Measurements from ENCODE around the gene LTBP1.

Gene LTBP1

GRCh38 chr2:33317369-33318007 lies 370.7 kb downstream of the LTBP1 start:
- Histone ChIP-seq H3K36me3 (ENCODE audit: control insufficient read depth, insufficient read depth, low read length) (no peaks in the 10 kb centered on the region), H3K27ac (ENCODE audit: low read depth, low read length, severe bottlenecking) (no peak overlapping the region), H3K9me3 (ENCODE audit: control insufficient read depth, low read length) (no peaks in the 10 kb centered on the region), H3K4me1 (ENCODE audit: control insufficient read depth, insufficient read depth, low read length, poor library complexity, severe bottlenecking) (peaks cover 3% of the 10 kb centered on the region), H3K4me3 (ENCODE audit: extremely low read depth, insufficient read depth, low read length, poor library complexity, severe bottlenecking) (no peak overlapping the region)
- WGBS, 2 experiments (ENCODE audit: insufficient coverage in 2 of 2): 93 to 94% methylated on average over 2 to 4 of the region's 5 CpGs

- Histone ChIP-seq H3K36me3 (ENCODE audit: control insufficient read depth, insufficient read depth, low read length) (no peaks in the 10 kb centered on the region), H3K4me1 (ENCODE audit: control insufficient read depth, insufficient read depth, low read length, poor library complexity, severe bottlenecking) (peaks cover 3% of the 10 kb centered on the region), H3K9me3 (ENCODE audit: control insufficient read depth, low read length) (no peaks in the 10 kb centered on the region), H3K4me3 (ENCODE audit: extremely low read depth, insufficient read depth, low read length, poor library complexity, severe bottlenecking) (no peak overlapping the region), H3K27ac (ENCODE audit: low read depth, low read length, severe bottlenecking) (no peak overlapping the region)
- WGBS, 2 experiments (ENCODE audit: insufficient coverage in 2 of 2): no CpG with 5 or more reads among the region's 3 CpGs
Measured at GRCh38 chr2:33318456-33318855, 371.7 kb downstream of the LTBP1 start.

GRCh38 chr2:33320573-33320972 lies 373.8 kb downstream of the LTBP1 start:
- H3K4me1 ChIP-seq (ENCODE audit: control insufficient read depth, insufficient read depth, low read length, poor library complexity, severe bottlenecking): peaks cover 3% of the 10 kb centered on the region
- no peak overlapping the region for H3K27ac ChIP-seq (ENCODE audit: low read depth, low read length, severe bottlenecking)
- H3K36me3 ChIP-seq (ENCODE audit: control insufficient read depth, insufficient read depth, low read length): no peaks in the 10 kb centered on the region
- WGBS, 2 experiments (ENCODE audit: insufficient coverage in 2 of 2): 100% methylated on average over 3 of the region's 3 CpGs
- no peaks in the 10 kb centered on the region for H3K9me3 ChIP-seq (ENCODE audit: control insufficient read depth, low read length)
- H3K4me3 ChIP-seq (ENCODE audit: extremely low read depth, insufficient read depth, low read length, poor library complexity, severe bottlenecking): no peak overlapping the region

DNA sequence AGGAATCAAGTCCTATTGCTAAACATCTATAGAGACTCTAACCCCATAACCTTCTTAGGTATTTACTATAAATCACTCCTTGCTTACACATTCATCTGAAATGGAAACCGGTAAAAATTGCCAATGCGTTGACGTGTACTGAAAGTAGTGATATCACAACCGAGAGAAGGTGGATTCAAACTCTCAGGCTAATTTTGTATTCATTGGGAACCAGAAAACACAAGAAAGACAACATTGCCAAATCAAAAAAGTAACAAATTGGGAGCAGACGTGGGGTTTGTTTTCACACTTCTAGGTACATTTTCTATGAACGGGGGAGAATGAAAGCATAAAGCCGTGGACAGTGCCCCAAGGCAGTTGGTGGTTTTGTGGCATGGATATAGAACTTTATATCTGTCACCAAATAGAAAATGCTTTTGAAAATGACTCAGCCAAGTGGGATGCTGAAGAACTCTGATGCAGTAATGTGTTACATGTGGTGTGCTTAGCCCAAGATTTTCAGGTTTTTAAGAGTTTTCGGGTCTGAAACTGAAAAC lies 374.6 kb downstream of the LTBP1 start:
- 98 to 100% methylated on average over 4 to 5 of the region's 8 CpGs for WGBS, 2 experiments (ENCODE audit: insufficient coverage in 2 of 2)
- no peak overlapping the region for H3K27ac ChIP-seq (ENCODE audit: low read depth, low read length, severe bottlenecking)
- no peaks in the 10 kb centered on the region for H3K36me3 ChIP-seq (ENCODE audit: control insufficient read depth, insufficient read depth, low read length)
- no peak overlapping the region for H3K4me3 ChIP-seq (ENCODE audit: extremely low read depth, insufficient read depth, low read length, poor library complexity, severe bottlenecking)
- H3K4me1 ChIP-seq (ENCODE audit: control insufficient read depth, insufficient read depth, low read length, poor library complexity, severe bottlenecking): peaks cover 3% of the 10 kb centered on the region
- H3K9me3 ChIP-seq (ENCODE audit: control insufficient read depth, low read length): no peaks in the 10 kb centered on the region

- H3K4me1 ChIP-seq (ENCODE audit: control insufficient read depth, insufficient read depth, low read length, poor library complexity, severe bottlenecking): peaks cover 3% of the 10 kb centered on the region
- WGBS, 2 experiments (ENCODE audit: insufficient coverage in 2 of 2): 50 to 71% methylated on average over 1 of the region's 3 CpGs
- H3K9me3 ChIP-seq (ENCODE audit: control insufficient read depth, low read length): no peaks in the 10 kb centered on the region
- H3K36me3 ChIP-seq (ENCODE audit: control insufficient read depth, insufficient read depth, low read length): no peaks in the 10 kb centered on the region
- H3K4me3 ChIP-seq (ENCODE audit: extremely low read depth, insufficient read depth, low read length, poor library complexity, severe bottlenecking): no peak overlapping the region
- H3K27ac ChIP-seq (ENCODE audit: low read depth, low read length, severe bottlenecking): no peak overlapping the region
Measured at GRCh38 chr2:33321876-33322483, 375.2 kb downstream of the LTBP1 start.

DNA sequence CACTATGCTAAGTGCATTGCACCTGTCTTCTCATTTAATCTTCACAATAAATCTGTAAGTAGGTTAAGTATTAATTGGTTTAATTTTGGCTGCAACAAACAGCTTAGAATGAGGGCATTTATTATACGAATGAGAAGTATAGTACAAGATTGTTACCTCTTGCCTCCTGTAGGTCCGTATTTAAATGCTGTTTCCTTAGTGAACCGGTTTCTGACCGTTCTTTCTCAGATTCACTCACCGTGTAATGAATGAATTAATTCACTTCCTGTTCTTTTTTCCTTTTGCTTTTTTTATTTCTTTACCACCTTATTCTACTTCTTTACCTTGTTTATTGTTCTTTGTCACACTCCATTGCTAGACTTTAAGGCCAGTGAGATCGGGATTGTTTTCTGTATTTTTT lies 375.9 kb downstream of the LTBP1 start:
- no peaks in the 10 kb centered on the region for H3K4me1 ChIP-seq (ENCODE audit: control insufficient read depth, insufficient read depth, low read length, poor library complexity, severe bottlenecking)
- no peak overlapping the region for H3K27ac ChIP-seq (ENCODE audit: low read depth, low read length, severe bottlenecking)
- H3K9me3 ChIP-seq (ENCODE audit: control insufficient read depth, low read length): no peaks in the 10 kb centered on the region
- no peak overlapping the region for H3K4me3 ChIP-seq (ENCODE audit: extremely low read depth, insufficient read depth, low read length, poor library complexity, severe bottlenecking)
- WGBS, 2 experiments (ENCODE audit: insufficient coverage in 2 of 2): 93 to 95% methylated on average over 5 of the region's 6 CpGs
- no peaks in the 10 kb centered on the region for H3K36me3 ChIP-seq (ENCODE audit: control insufficient read depth, insufficient read depth, low read length)

DNA sequence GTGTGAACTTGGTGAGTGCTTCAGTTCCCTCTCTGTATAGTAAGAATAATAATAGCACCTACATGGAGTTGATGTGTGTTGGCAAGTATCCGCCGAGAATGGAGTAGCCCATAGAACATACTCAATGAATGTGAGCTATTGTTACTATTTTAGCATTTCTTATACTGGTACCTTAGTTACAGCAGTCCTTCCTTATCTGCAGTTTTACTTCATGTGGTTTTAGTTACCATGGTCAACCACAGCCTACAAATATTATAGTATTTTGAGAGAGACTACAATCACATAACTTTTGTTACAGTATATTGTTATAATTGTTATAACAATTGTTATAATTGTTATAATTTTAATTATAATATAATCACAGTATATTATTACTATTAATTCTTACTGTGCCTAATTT lies 377.2 kb downstream of the LTBP1 start:
- H3K4me1 ChIP-seq (ENCODE audit: control insufficient read depth, insufficient read depth, low read length, poor library complexity, severe bottlenecking): no peaks in the 10 kb centered on the region
- H3K9me3 ChIP-seq (ENCODE audit: control insufficient read depth, low read length): no peaks in the 10 kb centered on the region
- no peak overlapping the region for H3K27ac ChIP-seq (ENCODE audit: low read depth, low read length, severe bottlenecking)
- H3K4me3 ChIP-seq (ENCODE audit: extremely low read depth, insufficient read depth, low read length, poor library complexity, severe bottlenecking): no peak overlapping the region
- no CpG with 5 or more reads among the region's 2 CpGs for WGBS, 2 experiments (ENCODE audit: insufficient coverage in 2 of 2)
- H3K36me3 ChIP-seq (ENCODE audit: control insufficient read depth, insufficient read depth, low read length): no peaks in the 10 kb centered on the region

DNA sequence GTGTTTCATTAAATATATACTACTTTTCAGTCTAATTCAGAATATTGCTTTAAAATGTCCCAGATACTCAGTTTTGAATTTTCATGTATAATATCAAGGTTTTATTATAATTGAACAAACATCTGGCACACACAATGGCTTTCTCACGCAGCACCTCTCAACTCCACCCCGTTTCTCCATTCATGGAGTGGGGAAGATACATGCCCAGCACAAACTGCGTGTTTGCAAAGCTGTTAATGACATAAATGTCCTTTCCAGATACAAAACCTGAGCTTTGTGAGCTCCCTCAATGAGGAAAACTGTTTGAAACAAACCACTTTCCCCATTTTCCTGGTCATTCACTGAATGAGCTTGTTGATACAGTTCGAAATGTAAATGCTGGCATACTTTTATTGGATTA lies 379.3 kb downstream of the LTBP1 start:
- H3K27ac ChIP-seq (ENCODE audit: low read depth, low read length, severe bottlenecking): no peak overlapping the region
- no peaks in the 10 kb centered on the region for H3K9me3 ChIP-seq (ENCODE audit: control insufficient read depth, low read length)
- WGBS, 2 experiments (ENCODE audit: insufficient coverage in 2 of 2): 100% methylated on average over 2 to 3 of the region's 4 CpGs
- no peak overlapping the region for H3K4me3 ChIP-seq (ENCODE audit: extremely low read depth, insufficient read depth, low read length, poor library complexity, severe bottlenecking)
- H3K36me3 ChIP-seq (ENCODE audit: control insufficient read depth, insufficient read depth, low read length): no peaks in the 10 kb centered on the region
- no peaks in the 10 kb centered on the region for H3K4me1 ChIP-seq (ENCODE audit: control insufficient read depth, insufficient read depth, low read length, poor library complexity, severe bottlenecking)

- no peak overlapping the region for H3K4me3 ChIP-seq (ENCODE audit: extremely low read depth, insufficient read depth, low read length, poor library complexity, severe bottlenecking)
- 95 to 96% methylated on average over 3 of the region's 3 CpGs for WGBS, 2 experiments (ENCODE audit: insufficient coverage in 2 of 2)
- no peak overlapping the region for H3K27ac ChIP-seq (ENCODE audit: low read depth, low read length, severe bottlenecking)
- H3K9me3 ChIP-seq (ENCODE audit: control insufficient read depth, low read length): no peaks in the 10 kb centered on the region
- H3K4me1 ChIP-seq (ENCODE audit: control insufficient read depth, insufficient read depth, low read length, poor library complexity, severe bottlenecking): no peaks in the 10 kb centered on the region
- no peaks in the 10 kb centered on the region for H3K36me3 ChIP-seq (ENCODE audit: control insufficient read depth, insufficient read depth, low read length)
Measured at GRCh38 chr2:33333433-33333832, 386.7 kb downstream of the LTBP1 start.

DNA sequence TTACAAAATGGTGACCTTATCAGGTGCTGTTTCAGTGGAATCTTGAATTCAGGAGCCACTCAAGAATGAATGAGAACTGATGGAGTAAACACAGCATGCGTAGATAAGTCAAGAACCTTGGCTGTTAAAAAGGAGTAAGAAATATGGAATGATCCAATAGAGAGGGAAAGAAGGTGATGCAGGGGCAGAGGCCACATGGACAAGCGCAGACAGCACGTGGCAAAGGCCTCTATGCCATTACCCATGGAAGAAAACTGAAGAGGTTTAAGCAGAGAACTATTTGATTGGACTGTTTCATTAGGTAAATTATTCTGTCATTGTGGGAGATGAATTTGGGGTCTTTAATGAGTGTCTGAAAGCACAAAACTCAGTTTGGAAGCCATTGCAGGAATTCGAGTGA lies 387.3 kb downstream of the LTBP1 start:
- no peaks in the 10 kb centered on the region for H3K4me1 ChIP-seq (ENCODE audit: control insufficient read depth, insufficient read depth, low read length, poor library complexity, severe bottlenecking)
- H3K27ac ChIP-seq (ENCODE audit: low read depth, low read length, severe bottlenecking): no peak overlapping the region
- no peaks in the 10 kb centered on the region for H3K36me3 ChIP-seq (ENCODE audit: control insufficient read depth, insufficient read depth, low read length)
- no peak overlapping the region for H3K4me3 ChIP-seq (ENCODE audit: extremely low read depth, insufficient read depth, low read length, poor library complexity, severe bottlenecking)
- 94 to 100% methylated on average over 4 of the region's 4 CpGs for WGBS, 2 experiments (ENCODE audit: insufficient coverage in 2 of 2)
- no peaks in the 10 kb centered on the region for H3K9me3 ChIP-seq (ENCODE audit: control insufficient read depth, low read length)

DNA sequence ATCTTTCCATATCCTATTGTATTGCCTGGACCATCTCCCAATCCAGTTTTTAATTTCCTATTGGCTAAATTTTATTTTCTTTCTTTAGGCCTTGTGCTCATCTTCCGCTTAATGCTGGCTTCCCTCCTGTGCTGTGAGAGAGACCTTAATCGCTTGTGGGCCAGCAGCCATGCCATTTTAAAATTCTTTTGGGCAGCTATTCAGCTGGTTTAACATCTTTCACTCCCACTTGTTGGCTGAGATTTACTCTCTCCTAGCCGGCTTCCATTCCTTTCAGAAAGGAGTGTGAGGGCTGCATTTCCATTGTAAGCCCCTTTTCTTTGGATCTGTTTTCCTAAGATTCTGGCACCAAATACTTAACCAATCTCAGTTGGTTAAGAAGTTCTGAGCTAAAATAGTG lies 388.8 kb downstream of the LTBP1 start:
- WGBS, 2 experiments (ENCODE audit: insufficient coverage in 2 of 2): 100% methylated on average over 2 of the region's 3 CpGs
- Histone ChIP-seq H3K9me3 (ENCODE audit: control insufficient read depth, low read length) (no peaks in the 10 kb centered on the region), H3K36me3 (ENCODE audit: control insufficient read depth, insufficient read depth, low read length) (no peaks in the 10 kb centered on the region), H3K4me1 (ENCODE audit: control insufficient read depth, insufficient read depth, low read length, poor library complexity, severe bottlenecking) (no peaks in the 10 kb centered on the region), H3K27ac (ENCODE audit: low read depth, low read length, severe bottlenecking) (no peak overlapping the region), H3K4me3 (ENCODE audit: extremely low read depth, insufficient read depth, low read length, poor library complexity, severe bottlenecking) (no peak overlapping the region)

Data from mesodermal cell (in vitro differentiated cells).